Endothelial cell (in vitro differentiated cells): ENCODE measurements around the gene ADSS1. TPM values are rescaled to one million over a fixed set of nuclear protein-coding genes. Genes with fewer than 3 reads are reported as not detected.

Source experiments
- DNase-seq: peaks from one replicate; pipeline ENCODE4 v3.0.0; 2021; ENCODE audit warnings: low spot score
- H3K27ac Mint-ChIP-seq: one replicate; pipeline ENCODE4 v1.8.0; 2021; ENCODE audit warnings: mixed read lengths, inconsistent platforms; ENCODE audit not compliant: unreplicated experiment
- H3K27me3 Mint-ChIP-seq: one replicate; pipeline ENCODE4 v1.8.0; 2021; ENCODE audit warnings: mild to moderate bottlenecking, moderate library complexity, mixed read lengths, inconsistent platforms; ENCODE audit not compliant: unreplicated experiment
- H3K36me3 Mint-ChIP-seq: one replicate; pipeline ENCODE4 v1.8.0; 2021; ENCODE audit warnings: mild to moderate bottlenecking, low read depth, mixed read lengths, inconsistent platforms; ENCODE audit not compliant: unreplicated experiment
- H3K4me1 Mint-ChIP-seq: one replicate; pipeline ENCODE4 v1.8.0; 2021; ENCODE audit warnings: mild to moderate bottlenecking, mixed read lengths, inconsistent platforms; ENCODE audit not compliant: unreplicated experiment
- H3K4me3 Mint-ChIP-seq: one replicate; pipeline ENCODE4 v1.8.0; 2021; ENCODE audit warnings: mild to moderate bottlenecking, mixed read lengths, inconsistent platforms; ENCODE audit not compliant: unreplicated experiment
- H3K9me3 Mint-ChIP-seq: one replicate; pipeline ENCODE4 v1.8.0; 2021; ENCODE audit warnings: mixed read lengths, inconsistent platforms; ENCODE audit not compliant: unreplicated experiment
- CTCF ChIP-seq: fragments of 200-600 bp; sonication (generic); IDR thresholded peaks from one replicate; pipeline ENCODE4 v1.5.0; 2021; ENCODE audit warnings: antibody characterized with exemption; ENCODE audit not compliant: unreplicated experiment
- total RNA-seq: library from RNA; stranded (reverse); fragmentation: NEBNext Ultra II Directional; extraction: Animal tissue kit (Norgen Biotek cat#: 25700); gene quantifications from one replicate; pipeline ENCODE4 v1.2.1, GENCODE V29; 2021; ENCODE audit not compliant: unreplicated experiment

Gene ADSS1
- total RNA-seq, 1 donor from 2014 or later = 6.1 TPM

GRCh38 chr14:104696671-104697316, 27.2 kb upstream of the ADSS1 start:
- Mint-ChIP-seq H3K4me1 (peaks cover 16% of the 10 kb centered on the region), H3K27me3 (peaks cover 9% of the 10 kb centered on the region), H3K4me3 (no peak overlapping the region), H3K9me3 (no peaks in the 10 kb centered on the region), H3K27ac (no peak overlapping the region), H3K36me3 (peaks cover 5% of the 10 kb centered on the region)
- TF ChIP-seq CTCF = no peak
- no peak for DNase-seq

GRCh38 chr14:104697317-104697703, 26.7 kb upstream of the ADSS1 start:
- Mint-ChIP-seq H3K27me3 (peaks cover 11% of the 10 kb centered on the region), H3K36me3 (peaks cover 5% of the 10 kb centered on the region), H3K4me3 (no peak overlapping the region), H3K4me1 (peaks cover 16% of the 10 kb centered on the region), H3K9me3 (no peaks in the 10 kb centered on the region), H3K27ac (no peak overlapping the region)
- no peak for DNase-seq
- no peak for TF ChIP-seq CTCF

GRCh38 chr14:104697892-104698583, 26.0 kb upstream of the ADSS1 start:
- no peak for TF ChIP-seq CTCF
- DNase-seq = no peak
- Mint-ChIP-seq H3K27ac (no peak overlapping the region), H3K9me3 (no peaks in the 10 kb centered on the region), H3K4me3 (no peak overlapping the region), H3K4me1 (peaks cover 16% of the 10 kb centered on the region), H3K36me3 (peaks cover 5% of the 10 kb centered on the region), H3K27me3 (peaks cover 12% of the 10 kb centered on the region)

- Mint-ChIP-seq H3K9me3 (no peaks in the 10 kb centered on the region), H3K27ac (no peak overlapping the region), H3K4me3 (no peak overlapping the region), H3K4me1 (peaks cover 16% of the 10 kb centered on the region), H3K36me3 (peaks cover 8% of the 10 kb centered on the region), H3K27me3 (peaks cover 12% of the 10 kb centered on the region)
- DNase-seq = no peak
- no peak for TF ChIP-seq CTCF
These were observed 25.2 kb upstream of the ADSS1 start for GRCh38 chr14:104698688-104699425.

- Mint-ChIP-seq H3K27me3 (peaks cover 10% of the 10 kb centered on the region), H3K9me3 (no peaks in the 10 kb centered on the region), H3K36me3 (peaks cover 14% of the 10 kb centered on the region), H3K4me3 (no peak overlapping the region), H3K4me1 (peaks cover 13% of the 10 kb centered on the region), H3K27ac (no peak overlapping the region)
- DNase-seq = no peak
- no peak for TF ChIP-seq CTCF
These were observed 24.6 kb upstream of the ADSS1 start for GRCh38 chr14:104699426-104699748.
